Astrocyte (in vitro differentiated cells and primary cell): ENCODE measurements around the gene FAM20B. TPM values are rescaled to one million over a fixed set of nuclear protein-coding genes. Genes with fewer than 3 reads are reported as not detected.

Experiments
- DNase-seq: peaks from one replicate; pipeline ENCODE4 v3.0.0-alpha.2; 2010; ENCODE audit warnings: low read depth
- FAIRE-seq: peaks from 2 replicates; lab custom pipeline; 2011; peaks lifted over from hg19 to GRCh38; lab: Jason Lieb, UNC
- H2AFZ ChIP-seq: 2 replicates; pipeline ENCODE4 v1.6.0; 2012; ENCODE audit warnings: low read depth, low read length, inconsistent platforms
- H3K27ac ChIP-seq: 2 replicates; pipeline ENCODE4 v1.5.1; 2011; ENCODE audit warnings: low read depth, low read length, inconsistent platforms
- H3K27me3 ChIP-seq: 2 replicates; pipeline ENCODE4 v1.6.0; 2011; ENCODE audit warnings: low read length, inconsistent platforms; ENCODE audit not compliant: insufficient read depth
- H3K36me3 ChIP-seq: 2 replicates; pipeline ENCODE4 v1.5.1; 2011; ENCODE audit warnings: low read length, inconsistent platforms; ENCODE audit not compliant: insufficient read depth
- H3K4me1 ChIP-seq: 2 replicates; pipeline ENCODE4 v1.5.1; 2011; ENCODE audit warnings: low read length, inconsistent platforms; ENCODE audit not compliant: insufficient read depth
- H3K4me2 ChIP-seq: 2 replicates; pipeline ENCODE4 v1.6.0; 2012; ENCODE audit warnings: low read length, inconsistent platforms
- H3K4me3 ChIP-seq: 2 replicates; pipeline ENCODE4 v1.5.1; 2011; ENCODE audit warnings: low read depth, mild to moderate bottlenecking, low read length, inconsistent platforms; ENCODE audit not compliant: insufficient read depth
- H3K79me2 ChIP-seq: 2 replicates; pipeline ENCODE4 v1.6.0; 2012; ENCODE audit warnings: mild to moderate bottlenecking, low read length, inconsistent platforms; ENCODE audit not compliant: insufficient read depth
- H3K9ac ChIP-seq: 2 replicates; pipeline ENCODE4 v1.6.0; 2012; ENCODE audit warnings: mild to moderate bottlenecking, low read length, inconsistent platforms
- H3K9me3 ChIP-seq: 2 replicates; pipeline ENCODE4 v1.5.1; 2012; ENCODE audit warnings: low read depth, mild to moderate bottlenecking, low read length, inconsistent platforms; ENCODE audit not compliant: insufficient read depth
- H4K20me1 ChIP-seq: 2 replicates; pipeline ENCODE4 v1.6.0; 2012; ENCODE audit warnings: low read length, inconsistent platforms; ENCODE audit not compliant: insufficient read depth
- H3K27ac Mint-ChIP-seq: one replicate; pipeline ENCODE4 v1.8.0; 2021; ENCODE audit warnings: mild to moderate bottlenecking, mixed read lengths; ENCODE audit not compliant: unreplicated experiment
- H3K27me3 Mint-ChIP-seq: one replicate; pipeline ENCODE4 v1.8.0; 2021; ENCODE audit warnings: low read depth, mixed read lengths; ENCODE audit not compliant: unreplicated experiment
- H3K36me3 Mint-ChIP-seq: one replicate; pipeline ENCODE4 v1.8.0; 2021; ENCODE audit warnings: low read depth, mixed read lengths; ENCODE audit not compliant: unreplicated experiment
- H3K4me1 Mint-ChIP-seq: one replicate; pipeline ENCODE4 v1.8.0; 2021; ENCODE audit warnings: low read depth, mixed read lengths; ENCODE audit not compliant: unreplicated experiment
- H3K4me3 Mint-ChIP-seq: one replicate; pipeline ENCODE4 v1.8.0; 2021; ENCODE audit warnings: mild to moderate bottlenecking, moderate library complexity, mixed read lengths; ENCODE audit not compliant: unreplicated experiment
- H3K9me3 Mint-ChIP-seq: one replicate; pipeline ENCODE4 v1.8.0; 2021; ENCODE audit warnings: mild to moderate bottlenecking, mixed read lengths; ENCODE audit not compliant: unreplicated experiment
- EZH2 ChIP-seq: IDR thresholded peaks from 2 replicates; pipeline ENCODE4 v1.6.1; 2012; ENCODE audit warnings: mild to moderate bottlenecking, low read length, inconsistent platforms; ENCODE audit not compliant: insufficient read depth
- total RNA-seq: library from RNA; stranded (reverse); gene quantifications from 2 replicates; pipeline ENCODE4 v1.2.1, GENCODE V29; 2021
- TF ChIP-seq, protein P1 (sequence below): IDR thresholded peaks from 2 replicates; pipeline ENCODE4 v1.5.1; 2011; ENCODE audit warnings: low read depth, mild to moderate bottlenecking, inconsistent platforms, low read length, moderate library complexity; ENCODE audit not compliant: insufficient read depth

FAM20B gene
- total RNA-seq, 1 donor from 2014 or later = 34.0 TPM

DNA sequence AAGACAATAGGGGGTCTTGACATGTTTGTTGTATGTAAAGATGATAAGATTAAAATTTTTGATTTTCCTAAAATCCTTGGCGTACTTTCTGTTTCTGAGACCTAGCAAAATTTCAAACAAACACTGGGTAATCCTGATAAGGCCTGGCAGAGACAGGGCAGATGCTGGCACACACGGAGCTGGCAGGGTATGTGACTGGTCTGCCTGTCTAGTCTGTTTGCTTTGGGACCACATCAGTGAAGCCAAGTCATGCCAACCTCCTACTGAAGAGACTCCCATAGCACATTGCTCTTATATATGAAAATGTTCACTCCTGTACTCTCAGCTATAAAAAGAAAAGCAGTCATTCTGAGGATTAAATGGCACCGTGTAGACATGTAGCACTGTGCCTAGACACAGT is 70.2 kb downstream of the FAM20B start:
- Histone ChIP-seq H3K9ac (no peak overlapping the region), H3K36me3 (peaks cover 77% of the 10 kb centered on the region), H3K79me2 (peaks cover 24% of the 10 kb centered on the region), H3K9me3 (no peaks in the 10 kb centered on the region), H3K4me3 (no peak overlapping the region), H4K20me1 (peaks cover 63% of the 10 kb centered on the region), H3K27ac (no peak overlapping the region), H3K4me1 (no peaks in the 10 kb centered on the region), H2AFZ (no peak overlapping the region), H3K4me2 (no peak overlapping the region), H3K27me3 (no peaks in the 10 kb centered on the region)
- Mint-ChIP-seq H3K27me3 (no peaks in the 10 kb centered on the region), H3K27ac (no peak overlapping the region), H3K4me3 (no peak overlapping the region), H3K9me3 (peaks cover 2% of the 10 kb centered on the region), H3K36me3 (peaks cover 29% of the 10 kb centered on the region), H3K4me1 (peaks cover 7% of the 10 kb centered on the region)
- FAIRE-seq (no peak), DNase-seq (no peak)
- no peak for TF ChIP-seq EZH2
- TF ChIP-seq, protein P1, sequence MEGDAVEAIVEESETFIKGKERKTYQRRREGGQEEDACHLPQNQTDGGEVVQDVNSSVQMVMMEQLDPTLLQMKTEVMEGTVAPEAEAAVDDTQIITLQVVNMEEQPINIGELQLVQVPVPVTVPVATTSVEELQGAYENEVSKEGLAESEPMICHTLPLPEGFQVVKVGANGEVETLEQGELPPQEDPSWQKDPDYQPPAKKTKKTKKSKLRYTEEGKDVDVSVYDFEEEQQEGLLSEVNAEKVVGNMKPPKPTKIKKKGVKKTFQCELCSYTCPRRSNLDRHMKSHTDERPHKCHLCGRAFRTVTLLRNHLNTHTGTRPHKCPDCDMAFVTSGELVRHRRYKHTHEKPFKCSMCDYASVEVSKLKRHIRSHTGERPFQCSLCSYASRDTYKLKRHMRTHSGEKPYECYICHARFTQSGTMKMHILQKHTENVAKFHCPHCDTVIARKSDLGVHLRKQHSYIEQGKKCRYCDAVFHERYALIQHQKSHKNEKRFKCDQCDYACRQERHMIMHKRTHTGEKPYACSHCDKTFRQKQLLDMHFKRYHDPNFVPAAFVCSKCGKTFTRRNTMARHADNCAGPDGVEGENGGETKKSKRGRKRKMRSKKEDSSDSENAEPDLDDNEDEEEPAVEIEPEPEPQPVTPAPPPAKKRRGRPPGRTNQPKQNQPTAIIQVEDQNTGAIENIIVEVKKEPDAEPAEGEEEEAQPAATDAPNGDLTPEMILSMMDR = no peak

DNA sequence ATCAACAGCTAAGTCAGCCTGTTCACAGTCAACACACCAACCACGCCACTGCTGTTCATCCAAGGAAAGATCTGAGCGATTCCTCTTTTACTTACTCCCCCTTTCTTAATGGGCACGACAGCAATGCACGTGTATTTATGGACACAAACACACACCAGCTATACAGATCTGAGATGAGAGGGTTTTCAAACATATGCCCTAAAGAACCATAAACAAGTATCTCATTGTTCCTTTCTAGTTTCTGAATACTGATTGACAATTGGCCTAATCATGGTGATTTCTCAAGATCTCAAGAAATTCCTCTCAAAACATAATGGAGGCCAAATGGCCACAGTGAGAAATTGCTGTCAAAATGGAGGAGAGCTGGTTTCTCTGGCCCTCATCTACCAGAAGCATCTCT is 74.2 kb downstream of the FAM20B start:
- Histone ChIP-seq H2AFZ (no peak overlapping the region), H3K4me2 (no peak overlapping the region), H3K27me3 (no peaks in the 10 kb centered on the region), H3K79me2 (peaks cover 40% of the 10 kb centered on the region), H3K9me3 (no peaks in the 10 kb centered on the region), H3K27ac (no peak overlapping the region), H3K4me3 (no peak overlapping the region), H3K9ac (no peak overlapping the region), H3K4me1 (no peaks in the 10 kb centered on the region), H3K36me3 (peaks cover 66% of the 10 kb centered on the region), H4K20me1 (peaks cover 54% of the 10 kb centered on the region)
- Mint-ChIP-seq H3K36me3 (peaks cover 19% of the 10 kb centered on the region), H3K9me3 (no peaks in the 10 kb centered on the region), H3K4me1 (peaks cover 3% of the 10 kb centered on the region), H3K27ac (no peak overlapping the region), H3K27me3 (no peaks in the 10 kb centered on the region), H3K4me3 (no peak overlapping the region)
- no peak for FAIRE-seq
- TF ChIP-seq, protein P1 = no peak
- TF ChIP-seq EZH2 = no peak
- DNase-seq = no peak

DNA sequence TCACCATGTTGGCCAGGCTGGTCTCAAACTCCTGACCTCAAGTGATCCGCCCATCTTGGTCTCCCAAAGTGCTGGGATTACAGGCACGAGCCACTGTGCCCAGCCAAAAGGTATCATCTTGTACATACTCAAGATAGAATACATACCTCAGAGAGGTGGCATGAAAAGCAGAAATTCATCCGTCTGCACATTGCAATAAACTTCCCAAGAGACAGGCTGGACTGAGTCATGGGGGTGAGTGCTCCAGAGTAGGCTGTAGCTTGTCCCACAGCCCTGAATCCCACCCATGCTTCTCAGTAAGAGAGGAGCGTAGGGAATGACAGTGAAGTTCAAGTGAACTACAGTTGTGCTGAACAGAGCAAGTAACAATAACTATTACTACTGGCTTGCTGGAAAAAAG is 75.9 kb downstream of the FAM20B start:
- no peak for FAIRE-seq
- H3K79me2 ChIP-seq = peaks cover 56% of the 10 kb centered on the region

More for the DNA sequence above, 75.9 kb downstream of the FAM20B start:
- no peaks in the 10 kb centered on the region for H3K9me3 ChIP-seq
- no peak overlapping the region for H3K27ac Mint-ChIP-seq
- no peak overlapping the region for H3K27ac ChIP-seq
- no peak overlapping the region for H3K4me2 ChIP-seq
- no peak for DNase-seq
- H3K36me3 ChIP-seq = peaks cover 64% of the 10 kb centered on the region
- H3K4me3 Mint-ChIP-seq = no peak overlapping the region
- peaks cover 3% of the 10 kb centered on the region for H3K4me1 ChIP-seq
- H2AFZ ChIP-seq = no peak overlapping the region
- H4K20me1 ChIP-seq = peaks cover 63% of the 10 kb centered on the region
- no peaks in the 10 kb centered on the region for H3K27me3 ChIP-seq
- no peaks in the 10 kb centered on the region for H3K27me3 Mint-ChIP-seq
- TF ChIP-seq, protein P1 = no peak
- no peak for TF ChIP-seq EZH2
- H3K4me3 ChIP-seq = no peak overlapping the region
- H3K9ac ChIP-seq = no peak overlapping the region
- peaks cover 20% of the 10 kb centered on the region for H3K36me3 Mint-ChIP-seq
- H3K4me1 Mint-ChIP-seq = peaks cover 2% of the 10 kb centered on the region
- no peaks in the 10 kb centered on the region for H3K9me3 Mint-ChIP-seq
